ENCODE data around the gene CD8B2. TPM values are rescaled to one million over a fixed set of nuclear protein-coding genes. Genes with fewer than 3 reads are reported as not detected.

CD8B2 gene
- total RNA-seq, 1 donor from 2014 or later = 0.29 TPM

DNA sequence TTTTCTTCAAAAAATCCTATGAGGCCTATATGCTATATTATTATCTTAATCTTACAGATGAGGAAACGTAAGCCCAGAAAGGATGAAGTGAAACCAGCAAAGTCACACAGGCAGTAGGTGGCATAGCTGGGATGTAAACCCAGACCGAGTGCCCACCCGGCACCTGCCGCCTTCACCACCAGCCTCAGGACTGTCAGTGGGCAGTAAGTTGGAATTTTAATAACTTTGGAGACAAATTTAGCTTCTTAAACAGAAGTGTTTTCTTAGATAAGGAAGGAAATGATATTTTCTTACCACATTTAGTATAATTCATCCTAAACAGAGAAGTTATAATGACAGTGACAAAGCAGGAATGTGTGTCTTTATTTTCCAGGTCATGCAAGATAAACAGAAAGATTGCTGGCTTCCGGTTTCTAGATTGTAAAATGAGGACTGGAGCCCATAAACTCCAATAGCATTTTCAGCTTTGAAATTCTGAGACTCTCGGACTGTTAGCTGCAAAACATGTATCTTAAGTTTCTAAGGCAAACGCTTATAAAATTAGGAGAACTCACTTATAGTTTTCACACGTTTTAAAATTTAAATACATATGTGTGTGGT lies 59.3 kb downstream of the CD8B2 start:
- DNase-seq (ENCODE audit: low read depth) = no peak
- no peak overlapping the region for H3K4me3 ChIP-seq (ENCODE audit: low read depth, low read length)
- TF ChIP-seq, protein P1, sequence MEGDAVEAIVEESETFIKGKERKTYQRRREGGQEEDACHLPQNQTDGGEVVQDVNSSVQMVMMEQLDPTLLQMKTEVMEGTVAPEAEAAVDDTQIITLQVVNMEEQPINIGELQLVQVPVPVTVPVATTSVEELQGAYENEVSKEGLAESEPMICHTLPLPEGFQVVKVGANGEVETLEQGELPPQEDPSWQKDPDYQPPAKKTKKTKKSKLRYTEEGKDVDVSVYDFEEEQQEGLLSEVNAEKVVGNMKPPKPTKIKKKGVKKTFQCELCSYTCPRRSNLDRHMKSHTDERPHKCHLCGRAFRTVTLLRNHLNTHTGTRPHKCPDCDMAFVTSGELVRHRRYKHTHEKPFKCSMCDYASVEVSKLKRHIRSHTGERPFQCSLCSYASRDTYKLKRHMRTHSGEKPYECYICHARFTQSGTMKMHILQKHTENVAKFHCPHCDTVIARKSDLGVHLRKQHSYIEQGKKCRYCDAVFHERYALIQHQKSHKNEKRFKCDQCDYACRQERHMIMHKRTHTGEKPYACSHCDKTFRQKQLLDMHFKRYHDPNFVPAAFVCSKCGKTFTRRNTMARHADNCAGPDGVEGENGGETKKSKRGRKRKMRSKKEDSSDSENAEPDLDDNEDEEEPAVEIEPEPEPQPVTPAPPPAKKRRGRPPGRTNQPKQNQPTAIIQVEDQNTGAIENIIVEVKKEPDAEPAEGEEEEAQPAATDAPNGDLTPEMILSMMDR (conservative IDR thresholded peaks at IDR 0.05; ENCODE audit: low read depth, low read length) = no peak

DNA sequence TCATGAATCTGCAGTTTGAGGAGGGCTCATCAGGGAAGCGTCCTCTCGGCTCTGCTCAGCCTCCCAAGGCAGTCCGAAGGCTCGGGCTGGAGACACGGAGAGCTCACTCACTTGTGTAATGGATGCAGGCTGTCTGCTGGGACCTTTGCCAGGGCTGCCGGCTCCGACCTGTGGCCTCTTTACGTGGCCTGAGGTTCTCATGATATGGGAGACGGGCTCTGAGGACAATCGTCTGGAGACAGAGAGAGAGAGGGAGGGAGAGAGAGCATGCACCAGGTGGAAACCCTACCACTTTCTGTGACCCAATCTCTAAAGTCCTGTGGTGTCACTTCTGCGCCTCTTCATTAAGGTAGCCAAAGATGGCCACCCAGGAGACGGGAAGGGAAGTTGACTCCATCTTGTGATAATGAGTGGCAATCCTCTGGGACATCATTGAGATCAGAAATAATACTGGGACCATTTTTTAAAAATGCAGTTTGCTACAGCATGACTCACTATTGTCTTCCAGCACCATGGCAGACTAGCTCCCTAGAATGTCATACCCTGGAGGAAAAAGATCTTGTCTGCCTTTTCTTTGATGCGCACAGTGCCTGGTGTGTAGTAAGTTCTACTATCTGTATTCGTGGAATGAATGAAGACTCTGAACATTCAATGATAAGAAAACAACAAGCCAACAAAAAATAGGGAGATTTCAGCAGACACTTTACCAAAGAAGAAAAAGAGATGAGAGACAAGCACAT lies 60.2 kb downstream of the CD8B2 start:
- TF ChIP-seq, protein P1 (conservative IDR thresholded peaks at IDR 0.05; ENCODE audit: low read depth, low read length) = no peak
- no peak overlapping the region for H3K4me3 ChIP-seq (ENCODE audit: low read depth, low read length)
- no peak for DNase-seq (ENCODE audit: low read depth)

- TF ChIP-seq, protein P1 (conservative IDR thresholded peaks at IDR 0.05; ENCODE audit: low read depth, low read length) = no peak
- no peak overlapping the region for H3K4me3 ChIP-seq (ENCODE audit: low read depth, low read length)
- DNase-seq (ENCODE audit: low read depth) = no peak
Observed at GRCh38 chr2:106551417-106552130, 64.4 kb downstream of the CD8B2 start.

DNA sequence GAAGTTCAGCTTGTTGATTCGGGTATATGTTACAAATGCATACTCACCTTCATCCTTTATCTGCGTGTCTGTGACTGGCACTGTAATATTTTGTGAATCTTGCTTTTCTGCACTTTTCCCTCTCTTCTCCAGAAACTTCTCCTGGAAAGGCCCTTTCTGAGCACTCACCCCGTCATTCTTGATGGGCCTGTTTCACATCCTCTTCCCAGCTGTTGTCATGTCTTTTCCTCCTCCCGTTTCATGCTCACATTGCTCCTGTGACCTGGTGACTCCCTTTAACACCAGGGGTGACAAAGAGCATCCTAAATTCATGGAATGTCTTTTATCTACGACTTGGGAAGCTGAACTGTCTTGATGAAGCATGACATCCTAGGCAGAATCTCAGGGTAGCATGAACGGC lies 65.8 kb downstream of the CD8B2 start:
- TF ChIP-seq, protein P1 (conservative IDR thresholded peaks at IDR 0.05; ENCODE audit: low read depth, low read length) = no peak
- H3K4me3 ChIP-seq (ENCODE audit: low read depth, low read length) = no peak overlapping the region
- DNase-seq (ENCODE audit: low read depth) = no peak

DNA sequence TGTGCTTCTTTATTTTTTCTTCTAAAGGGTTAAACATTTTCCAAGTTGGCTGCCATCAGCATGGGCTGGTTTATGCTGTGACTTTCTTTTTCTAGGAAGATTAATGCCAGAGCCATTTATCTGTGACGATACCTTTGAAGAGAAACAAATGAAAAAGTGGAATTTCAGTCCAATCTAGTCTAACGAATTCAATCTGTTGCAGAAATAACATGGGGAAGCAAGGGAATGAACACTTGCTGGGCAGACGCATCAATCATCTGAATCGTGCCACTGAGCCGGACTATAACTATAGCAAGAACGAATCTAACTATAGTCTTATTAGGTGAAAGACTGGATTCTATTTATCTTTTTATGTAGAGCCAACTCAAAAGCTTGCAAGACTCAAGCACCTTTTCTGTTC lies 66.2 kb downstream of the CD8B2 start:
- no peak overlapping the region for H3K4me3 ChIP-seq (ENCODE audit: low read depth, low read length)
- TF ChIP-seq, protein P1 (conservative IDR thresholded peaks at IDR 0.05; ENCODE audit: low read depth, low read length) = no peak
- no peak for DNase-seq (ENCODE audit: low read depth)

GRCh38 chr2:106554411-106554810 lies 67.2 kb downstream of the CD8B2 start:
- no peak for DNase-seq (ENCODE audit: low read depth)
- TF ChIP-seq, protein P1 (conservative IDR thresholded peaks at IDR 0.05; ENCODE audit: low read depth, low read length) = no peak

More at GRCh38 chr2:106554411-106554810, 67.2 kb downstream of the CD8B2 start:
- no peak overlapping the region for H3K4me3 ChIP-seq (ENCODE audit: low read depth, low read length)
